Stimulated activated CD4-positive, alpha-beta T cell treated with anti-CD3 and anti-CD28 coated beads, Interleukin-2, amount 100 ng/mL, for 4 hours (primary cell): ENCODE data around the gene HDAC4.

ENCODE experiments used
- DNase-seq: peaks from one replicate; pipeline ENCODE4 v3.0.0-alpha.2; 2020; ENCODE audit warnings: low read depth

The HDAC4 gene

GRCh38 chr2:239121600-239122012, 279.2 kb downstream of the HDAC4 start:
- no peak for DNase-seq

DNA sequence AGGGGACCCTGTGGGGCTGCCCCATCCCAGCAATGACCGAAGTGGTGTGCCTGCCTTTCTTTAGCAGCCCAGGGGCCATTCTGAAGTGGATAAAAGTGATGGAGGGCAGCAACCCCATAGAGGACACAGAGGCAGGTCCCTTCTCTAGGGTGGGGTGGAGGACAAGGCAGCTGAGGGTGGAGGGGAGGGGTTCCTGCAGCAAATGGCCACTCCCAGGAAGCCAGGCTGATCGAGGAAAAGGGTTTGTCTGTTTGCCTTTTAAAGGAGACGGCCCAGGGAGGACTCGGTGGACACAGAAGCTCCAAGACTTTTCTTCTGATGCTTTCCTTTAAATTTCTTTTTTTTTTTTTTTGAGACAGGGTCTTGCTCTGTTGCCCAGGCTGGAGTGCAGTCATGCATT, 280.2 kb downstream of the HDAC4 start:
- DNase-seq: no peak

DNA sequence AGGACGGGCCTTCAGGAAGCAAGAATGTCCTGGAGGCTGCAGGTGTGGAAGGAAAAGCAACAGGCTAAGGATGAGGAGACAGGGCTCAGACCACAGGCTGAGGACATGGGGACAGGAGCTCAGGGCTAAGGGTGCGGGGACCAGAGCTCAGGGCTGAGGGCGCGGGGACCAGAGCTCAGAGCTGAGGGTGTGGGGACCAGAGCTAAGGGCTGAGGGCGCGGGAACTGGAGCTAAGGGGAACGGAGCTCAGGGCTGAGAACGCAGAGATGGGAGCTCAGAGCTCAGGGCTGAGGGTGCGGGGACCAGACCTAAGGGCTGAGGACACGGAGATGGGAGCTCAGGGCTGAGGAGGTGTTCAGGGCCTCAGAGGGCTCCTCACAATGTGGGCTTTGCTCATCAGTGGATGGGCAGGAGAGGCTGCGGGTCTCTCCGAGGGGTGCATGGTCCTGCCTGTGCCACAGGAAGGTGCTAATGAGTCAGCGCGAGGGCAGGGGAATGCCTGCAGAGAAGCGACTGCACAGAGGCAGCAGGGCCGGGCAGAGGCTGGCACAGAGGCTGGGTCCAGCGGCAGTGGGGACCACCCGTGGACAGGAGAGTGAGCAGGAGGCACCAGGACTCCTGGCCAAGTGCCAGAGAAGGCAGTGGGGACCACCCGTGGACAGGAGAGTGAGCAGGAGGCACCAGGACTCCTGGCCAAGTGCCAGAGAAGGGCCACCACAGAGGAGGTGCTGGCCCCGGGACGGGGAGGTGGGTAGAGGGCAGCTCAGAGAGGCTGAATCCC, 281.3 kb downstream of the HDAC4 start:
- DNase-seq: no peak

GRCh38 chr2:239118675-239119211, 282.1 kb downstream of the HDAC4 start:
- DNase-seq: no peak

- no peak for DNase-seq
Measured at GRCh38 chr2:239118264-239118663, 282.6 kb downstream of the HDAC4 start.

DNA sequence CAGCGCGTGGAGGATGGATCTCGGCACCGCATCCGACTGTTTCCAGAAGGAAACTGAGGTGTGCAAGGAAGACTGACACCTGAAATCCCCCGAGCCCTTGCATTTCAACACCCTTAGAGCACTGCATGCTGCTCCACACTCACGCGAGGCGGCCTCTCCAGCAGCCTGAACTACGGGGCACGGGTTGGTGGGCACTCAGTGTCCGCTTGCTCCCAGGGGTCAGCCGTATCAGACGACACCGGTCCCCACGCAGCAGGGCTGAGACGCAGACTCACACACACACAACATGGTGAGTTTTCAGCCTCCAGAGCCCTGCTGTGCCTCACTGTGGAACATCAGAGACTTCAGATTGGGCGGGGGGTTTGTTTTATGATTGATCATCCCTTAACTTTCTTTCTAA, 283.0 kb downstream of the HDAC4 start:
- no peak for DNase-seq

GRCh38 chr2:239116456-239117246, 284.2 kb downstream of the HDAC4 start:
- no peak for DNase-seq

GRCh38 chr2:239115616-239116015, 285.2 kb downstream of the HDAC4 start:
- DNase-seq: no peak

DNA sequence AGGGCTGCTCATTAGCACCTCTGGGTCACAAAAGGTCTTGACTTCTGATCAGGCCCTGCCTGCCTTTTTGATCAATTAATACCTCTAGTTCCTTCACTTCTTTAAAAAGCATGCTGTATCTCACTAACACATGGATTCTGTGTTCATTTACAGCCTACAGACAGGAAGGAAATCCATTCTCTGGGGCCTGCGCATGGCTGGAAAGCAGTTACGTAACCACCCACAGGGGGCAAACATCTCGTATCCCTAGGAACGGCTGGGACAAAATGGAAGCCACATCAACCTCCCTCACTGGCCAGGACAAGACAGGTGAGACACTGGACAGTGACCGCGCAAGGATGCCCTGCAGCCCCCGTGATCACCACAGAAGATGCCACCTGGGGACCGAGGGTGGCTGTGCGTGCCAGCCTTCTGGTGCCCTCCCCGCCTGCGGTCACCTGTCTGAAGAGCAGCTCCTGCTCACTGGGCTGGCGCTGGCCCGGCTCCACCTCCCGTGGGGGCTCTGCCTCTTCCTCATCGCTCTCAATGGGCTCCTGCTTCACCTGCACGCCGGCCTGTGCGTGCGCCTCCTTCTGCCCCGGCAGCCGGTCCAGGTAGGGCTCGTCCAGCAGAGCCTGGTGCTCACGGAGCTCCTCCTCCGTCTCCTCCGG, 286.1 kb downstream of the HDAC4 start:
- no peak for DNase-seq

GRCh38 chr2:239114119-239114581, 286.7 kb downstream of the HDAC4 start:
- DNase-seq: no peak

DNA sequence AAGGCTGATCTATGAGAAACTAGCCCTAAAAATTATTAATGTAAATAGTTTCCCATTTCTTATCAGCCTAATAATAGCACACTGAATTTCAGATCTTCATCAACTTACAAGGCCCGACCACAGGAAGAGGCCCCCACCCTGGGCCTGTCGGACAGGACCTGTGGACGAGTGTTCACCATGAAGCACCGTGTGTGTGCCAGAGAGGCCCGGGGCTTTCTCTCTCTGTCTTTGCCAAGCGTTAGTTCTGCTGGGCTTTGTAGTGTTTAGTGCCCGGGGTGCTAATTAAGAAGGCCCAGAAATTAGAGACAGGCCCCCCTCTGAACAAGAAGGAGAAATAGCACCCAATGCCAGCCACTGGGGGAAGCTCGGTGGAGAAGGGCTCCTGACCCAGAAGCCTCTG, 287.2 kb downstream of the HDAC4 start:
- no peak for DNase-seq

GRCh38 chr2:239113171-239113570, 287.6 kb downstream of the HDAC4 start:
- no peak for DNase-seq

DNA sequence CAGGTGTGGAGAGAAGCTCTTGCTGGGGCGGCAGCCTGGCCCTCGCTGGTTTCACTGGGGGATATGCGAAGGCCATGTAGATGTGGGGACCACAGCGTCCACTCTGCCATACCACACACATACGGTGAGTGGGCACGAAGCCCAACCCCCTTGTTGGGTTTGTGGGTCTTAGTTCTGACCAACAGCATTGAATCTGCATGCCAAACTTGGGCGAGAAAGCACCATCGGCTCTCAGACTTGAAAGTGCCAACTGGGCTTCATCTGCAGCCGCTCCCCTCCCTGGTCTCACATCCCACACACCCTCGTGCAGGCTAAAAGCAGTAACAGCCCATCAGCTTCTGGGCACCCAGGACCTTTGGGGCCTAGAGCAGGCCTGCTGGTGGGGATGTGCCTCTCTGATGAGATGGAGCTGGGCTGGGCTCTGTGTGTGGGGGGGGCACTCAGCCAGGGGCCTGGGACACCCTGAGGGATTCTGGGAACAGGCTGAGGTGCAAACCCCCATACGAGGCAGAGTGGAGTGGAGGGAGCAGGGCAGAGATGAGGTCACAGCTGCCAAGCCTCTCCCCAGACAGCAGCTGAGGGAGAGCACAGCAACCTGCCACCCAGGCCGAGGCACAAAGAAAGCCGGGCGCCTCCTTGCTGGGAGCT, 288.6 kb downstream of the HDAC4 start:
- no peak for DNase-seq

DNA sequence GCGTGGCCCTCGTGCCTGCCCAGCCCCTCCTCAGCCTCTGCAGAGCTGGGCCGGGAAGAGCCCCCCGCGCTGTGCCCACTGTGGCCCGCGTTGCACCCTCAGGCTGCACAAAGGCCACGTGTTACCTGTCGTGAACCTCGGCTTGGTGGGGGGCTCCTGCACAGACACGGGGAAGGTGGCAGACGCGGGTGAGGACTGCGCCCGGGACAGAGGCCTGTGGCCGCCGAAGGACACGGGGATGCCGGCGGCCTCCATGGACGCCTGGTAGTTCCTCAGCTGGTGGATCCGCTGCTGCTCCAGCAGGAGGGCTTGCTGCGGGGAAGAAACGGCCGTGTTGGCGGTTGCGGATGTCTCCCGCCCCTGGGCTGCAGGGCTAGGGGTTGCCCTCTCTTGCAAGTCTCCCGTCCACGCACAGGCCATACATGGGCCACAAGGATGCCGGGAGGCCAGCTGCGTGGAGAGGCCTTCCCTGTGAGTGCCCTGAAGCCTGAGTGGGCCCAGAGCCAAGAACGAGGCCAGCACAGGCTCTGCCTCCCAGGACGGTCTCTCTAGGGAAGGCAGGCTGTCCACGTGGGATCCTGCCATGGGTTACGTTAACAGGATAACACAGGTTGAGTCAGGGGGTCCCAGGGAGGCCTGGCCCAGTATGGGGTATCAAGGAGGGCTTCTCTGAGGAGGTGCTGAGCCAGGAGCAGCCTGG, 289.3 kb downstream of the HDAC4 start:
- DNase-seq: no peak

- DNase-seq: no peak
Measured at GRCh38 chr2:239110595-239111048, 290.2 kb downstream of the HDAC4 start.

DNA sequence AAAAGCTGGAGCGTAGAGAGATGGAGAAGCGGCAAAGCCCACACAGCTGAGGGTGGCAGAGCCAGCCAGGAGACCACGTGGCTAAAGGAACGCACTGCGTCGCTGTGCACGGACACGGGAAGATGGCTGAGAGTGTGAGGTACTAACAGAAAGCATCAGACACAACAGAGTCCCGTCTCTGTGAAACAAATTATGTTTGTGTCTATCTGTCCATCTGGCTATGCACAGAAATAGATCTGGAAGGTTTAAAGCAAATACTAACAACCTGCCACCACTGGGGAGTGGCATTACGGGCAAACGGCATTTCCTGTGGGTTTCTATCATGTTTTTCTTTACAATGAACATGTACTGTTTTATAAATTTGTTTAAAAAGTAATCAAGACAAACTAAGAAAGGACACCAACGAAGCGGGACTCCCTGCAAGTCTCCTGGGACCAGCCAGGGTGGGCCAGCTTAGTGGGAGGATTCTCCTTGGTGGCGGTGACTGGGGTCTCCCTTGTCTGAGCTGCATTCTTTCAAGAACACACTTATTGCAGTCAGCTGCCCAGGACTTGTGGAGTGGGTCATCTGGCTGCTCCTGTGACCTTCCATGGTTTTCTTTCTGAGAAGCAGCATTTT, 290.8 kb downstream of the HDAC4 start:
- DNase-seq: no peak

GRCh38 chr2:239109041-239109927, 291.5 kb downstream of the HDAC4 start:
- no peak for DNase-seq

GRCh38 chr2:239108459-239108858, 292.4 kb downstream of the HDAC4 start:
- no peak for DNase-seq

GRCh38 chr2:239107936-239108335, 292.9 kb downstream of the HDAC4 start:
- DNase-seq: no peak

- no peak for DNase-seq
Measured at GRCh38 chr2:239106966-239107365, 293.9 kb downstream of the HDAC4 start.
